Neural progenitor cell (in vitro differentiated cells): Measurements from ENCODE around the gene SLAIN1.

Experiments
- CTCF ChIP-seq: fragments of 200-600 bp; sonication (generic); IDR thresholded peaks from 2 replicates; pipeline ENCODE4 v1.5.1; 2017; ENCODE audit warnings: antibody characterized with exemption, mild to moderate bottlenecking
- EZH2 ChIP-seq: fragments of 200-600 bp; sonication (generic); IDR thresholded peaks from 2 replicates; pipeline ENCODE4 v1.6.1; 2017; ENCODE audit warnings: antibody characterized with exemption, mild to moderate bottlenecking, moderate library complexity
- EZH2phosphoT487 ChIP-seq: fragments of 200-600 bp; sonication (generic); IDR thresholded peaks from 2 replicates; pipeline ENCODE4 v1.6.1; 2017; ENCODE audit warnings: antibody characterized with exemption

DNA sequence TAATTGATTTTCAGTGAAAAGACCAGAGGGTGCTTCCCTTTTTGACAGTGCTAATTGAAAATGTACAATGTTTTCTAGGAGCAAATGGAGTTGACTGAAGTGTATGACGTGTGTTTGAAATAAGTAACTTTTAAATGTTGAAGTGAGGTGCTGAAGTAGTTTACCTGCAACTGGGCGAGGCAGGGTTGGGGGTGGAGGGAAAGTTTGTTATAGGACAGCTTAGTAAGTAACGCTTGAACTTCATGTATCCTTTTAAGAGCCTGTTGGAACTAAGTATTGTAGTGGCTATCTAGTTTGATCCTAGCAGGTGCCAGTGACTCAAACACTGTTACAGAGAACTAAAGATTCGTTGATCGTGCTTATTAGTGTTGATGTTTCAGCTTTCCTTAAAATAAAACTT, 5.9 kb downstream of the SLAIN1 start:
- TF ChIP-seq CTCF (no peak), EZH2phosphoT487 (no peak), EZH2 (no peak)
